GM20000 (cell line): ENCODE measurements around the gene UVRAG.

Experiments
- DNase-seq: peaks from one replicate; pipeline ENCODE4 v3.0.0; 2012; ENCODE audit warnings: low spot score
- TF ChIP-seq, protein P1 (sequence below): IDR thresholded peaks from 2 replicates; pipeline ENCODE4 v1.5.1; 2012; ENCODE audit warnings: mild to moderate bottlenecking, control low read depth; ENCODE audit errors: extremely low read depth, missing control alignments

The UVRAG gene

DNA sequence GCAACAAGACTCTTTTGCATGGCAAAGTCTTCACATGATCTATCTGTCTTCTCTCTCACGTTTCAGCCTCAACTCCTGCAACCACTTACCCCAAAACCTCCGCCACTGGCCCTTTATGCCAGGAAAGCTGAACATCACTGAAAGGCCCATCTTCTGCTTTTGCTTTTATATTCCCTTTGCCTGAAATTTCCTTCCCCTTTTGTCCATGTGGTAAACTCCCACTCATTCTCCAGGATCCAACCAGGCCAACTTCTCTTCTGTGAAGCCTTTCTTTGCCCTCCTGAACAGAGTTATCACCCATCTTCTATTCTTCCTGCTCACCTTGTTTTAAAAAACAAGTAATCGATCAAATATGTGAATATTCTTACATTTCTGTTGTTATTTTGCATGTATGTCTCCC lies 273.5 kb downstream of the UVRAG start:
- TF ChIP-seq, protein P1, sequence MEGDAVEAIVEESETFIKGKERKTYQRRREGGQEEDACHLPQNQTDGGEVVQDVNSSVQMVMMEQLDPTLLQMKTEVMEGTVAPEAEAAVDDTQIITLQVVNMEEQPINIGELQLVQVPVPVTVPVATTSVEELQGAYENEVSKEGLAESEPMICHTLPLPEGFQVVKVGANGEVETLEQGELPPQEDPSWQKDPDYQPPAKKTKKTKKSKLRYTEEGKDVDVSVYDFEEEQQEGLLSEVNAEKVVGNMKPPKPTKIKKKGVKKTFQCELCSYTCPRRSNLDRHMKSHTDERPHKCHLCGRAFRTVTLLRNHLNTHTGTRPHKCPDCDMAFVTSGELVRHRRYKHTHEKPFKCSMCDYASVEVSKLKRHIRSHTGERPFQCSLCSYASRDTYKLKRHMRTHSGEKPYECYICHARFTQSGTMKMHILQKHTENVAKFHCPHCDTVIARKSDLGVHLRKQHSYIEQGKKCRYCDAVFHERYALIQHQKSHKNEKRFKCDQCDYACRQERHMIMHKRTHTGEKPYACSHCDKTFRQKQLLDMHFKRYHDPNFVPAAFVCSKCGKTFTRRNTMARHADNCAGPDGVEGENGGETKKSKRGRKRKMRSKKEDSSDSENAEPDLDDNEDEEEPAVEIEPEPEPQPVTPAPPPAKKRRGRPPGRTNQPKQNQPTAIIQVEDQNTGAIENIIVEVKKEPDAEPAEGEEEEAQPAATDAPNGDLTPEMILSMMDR = no peak
- no peak for DNase-seq

DNA sequence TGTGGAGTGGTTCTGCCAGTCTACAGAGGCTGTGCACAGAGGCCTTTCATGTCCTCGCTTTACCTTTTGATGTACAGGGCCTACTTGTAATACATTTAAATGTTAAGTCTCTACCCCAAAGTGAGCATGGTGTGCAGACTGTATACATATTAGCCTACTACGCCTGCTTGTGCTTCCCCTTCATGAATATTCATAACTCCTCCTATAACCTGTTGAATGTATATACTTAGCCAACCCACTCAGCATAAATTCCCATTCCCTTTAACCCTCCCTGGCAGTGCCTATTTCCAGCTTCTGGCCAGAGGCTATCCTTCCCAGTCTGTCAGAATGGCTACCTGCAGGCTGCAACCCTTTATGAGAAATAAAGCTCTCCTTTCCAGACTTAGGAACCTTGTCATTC lies 275.2 kb downstream of the UVRAG start:
- no peak for DNase-seq
- TF ChIP-seq, protein P1 = no peak

DNA sequence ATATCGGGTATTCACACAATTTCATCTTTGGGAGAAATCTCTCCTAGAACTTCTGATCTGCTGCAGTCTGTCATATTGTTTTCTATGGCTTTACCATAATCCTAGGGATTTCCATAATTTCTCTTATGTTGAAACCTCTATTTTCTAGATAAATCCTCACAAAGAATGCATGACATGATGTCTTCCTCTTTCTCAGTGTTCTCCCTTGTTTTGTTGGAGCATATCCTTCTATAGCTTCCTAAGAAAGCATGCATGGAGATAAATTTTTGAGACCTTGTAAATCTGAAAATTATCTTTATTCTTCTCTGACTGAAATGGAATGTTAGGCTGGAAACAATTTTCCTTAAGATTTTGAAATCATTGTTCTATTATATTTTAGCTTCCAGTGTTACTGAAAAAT lies 275.8 kb downstream of the UVRAG start:
- no peak for DNase-seq
- TF ChIP-seq, protein P1 = no peak

DNA sequence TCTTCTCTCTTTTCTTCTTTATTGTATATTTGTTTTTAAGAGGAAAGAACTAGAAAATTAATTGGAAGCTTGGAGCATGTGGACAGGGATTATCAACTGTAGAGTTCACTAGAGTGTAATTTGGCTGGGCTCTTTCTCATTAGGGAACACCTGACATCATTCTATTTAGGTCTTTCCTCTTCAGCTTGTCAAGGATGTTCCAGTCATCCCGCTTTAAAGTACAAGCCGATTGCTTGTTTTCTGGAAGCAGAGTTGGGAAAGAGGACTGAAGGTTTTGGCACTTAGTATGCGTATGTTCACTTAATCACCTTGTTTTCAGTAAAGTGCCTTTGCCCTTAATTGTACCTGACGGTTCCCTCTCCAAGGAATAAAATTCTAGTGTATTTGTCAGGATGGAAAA lies 279.7 kb downstream of the UVRAG start:
- TF ChIP-seq, protein P1 = no peak
- no peak for DNase-seq

DNA sequence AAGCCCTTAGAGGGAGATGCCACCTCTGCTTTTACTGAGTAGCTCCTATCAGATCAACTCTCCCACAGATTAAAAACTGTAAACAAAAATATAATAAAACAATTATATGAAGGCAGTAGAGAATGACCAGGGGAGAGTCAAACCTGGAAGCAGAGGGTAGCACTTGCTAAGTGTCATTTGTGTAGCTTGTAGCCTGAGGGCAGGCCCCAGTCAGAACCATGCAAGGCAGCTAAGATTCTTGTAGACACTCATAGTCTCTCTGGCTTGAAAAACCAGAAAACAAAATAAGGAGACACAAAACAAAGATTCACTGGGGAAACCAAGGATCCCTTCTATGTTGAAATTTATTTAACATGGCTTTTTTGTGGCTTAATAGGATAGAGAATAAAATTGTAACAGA lies 280.9 kb downstream of the UVRAG start:
- DNase-seq = no peak
- TF ChIP-seq, protein P1 = no peak

DNA sequence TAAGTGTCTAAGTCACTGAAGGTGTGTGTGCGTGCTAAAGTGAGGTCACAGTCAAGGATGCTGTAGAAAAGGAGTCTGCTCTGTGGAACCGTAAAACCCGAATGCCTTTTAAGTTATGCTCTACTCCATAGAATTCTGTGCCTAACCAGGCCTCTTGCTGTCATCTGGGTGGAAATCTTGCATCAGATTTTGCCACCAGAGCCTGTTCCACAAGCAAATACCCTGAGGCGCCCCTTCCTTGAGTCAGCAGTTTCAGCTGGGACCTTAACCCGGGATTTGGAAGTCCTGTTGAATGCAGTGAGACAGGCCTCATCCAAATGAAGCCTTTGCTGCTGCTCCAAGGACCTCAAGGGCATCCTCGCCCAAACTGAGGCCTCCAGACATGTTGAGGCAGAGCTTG lies 281.5 kb downstream of the UVRAG start:
- DNase-seq = no peak
- TF ChIP-seq, protein P1 = no peak

DNA sequence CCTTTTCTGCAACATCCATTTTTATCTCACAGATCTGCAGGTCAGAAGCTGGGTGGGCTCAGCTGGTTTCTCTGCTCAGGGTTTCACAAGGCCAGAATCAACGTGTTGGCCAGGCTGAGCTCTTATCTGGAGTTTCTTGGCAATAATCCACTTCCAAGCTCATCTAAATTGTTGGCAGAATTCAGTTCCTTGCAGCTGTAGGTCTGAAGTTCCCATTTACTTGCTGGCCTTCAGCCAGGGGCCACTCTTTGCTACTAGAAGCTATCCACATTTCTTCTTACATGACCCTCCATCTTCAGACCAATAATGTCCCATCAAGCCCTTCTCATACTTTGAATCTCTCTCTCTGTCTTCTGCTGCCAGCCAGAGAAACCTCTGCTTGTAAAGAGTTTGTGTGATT lies 287.8 kb downstream of the UVRAG start:
- TF ChIP-seq, protein P1 = no peak
- DNase-seq = no peak
